Measurements from ENCODE around the gene FTO. TPM values are rescaled to one million over a fixed set of nuclear protein-coding genes. Genes with fewer than 3 reads are reported as not detected.

Gene FTO
- total and polyA plus RNA-seq, 2 of the 8 experiments (the other 6 are each of a cell fraction or from before 2014, with no cell fraction given): 34.5 to 59.8 TPM

DNA sequence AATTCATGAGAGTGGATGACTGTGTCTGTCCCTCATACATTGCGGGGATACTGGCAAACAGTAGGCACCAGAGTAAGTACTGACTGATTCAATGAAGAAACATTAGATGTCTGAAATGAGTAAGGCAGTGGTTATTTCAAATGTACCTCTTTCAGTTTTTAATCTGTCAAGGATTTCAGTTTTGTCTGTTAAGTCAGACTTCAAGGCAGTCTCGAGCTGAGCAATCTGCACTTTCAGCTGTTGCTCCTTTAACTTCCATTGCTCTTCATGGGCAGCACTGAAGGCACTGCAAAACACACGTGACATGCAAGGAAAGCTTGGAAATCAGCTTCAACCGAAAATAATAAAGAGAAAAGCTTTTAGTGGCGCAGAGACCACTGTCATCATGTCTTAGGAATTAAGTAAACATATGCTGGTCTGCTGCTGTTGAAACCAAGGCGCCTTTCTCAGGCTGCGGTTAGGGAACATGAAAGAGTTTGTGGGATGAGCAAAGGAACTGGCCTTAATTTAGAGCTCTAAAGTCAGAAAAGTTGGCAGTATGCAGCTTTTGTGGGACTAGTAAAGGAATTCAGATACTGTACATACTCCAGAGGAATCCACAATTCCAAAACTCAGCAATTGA, 39.1 kb upstream of the FTO start:
- Histone ChIP-seq H3K27me3 (replicated peaks in 1 of 4; ENCODE audit: control insufficient read depth in 3 of 4, extremely low read depth in 1 of 4, insufficient read depth in 3 of 4, low read length in 3 of 4) (no peaks in the 10 kb centered on the region), H3K27ac (ENCODE audit: low read depth, low read length) (no peak overlapping the region), H2BK5ac (ENCODE audit: low read depth, low read length) (no peak overlapping the region), H3K23ac (ENCODE audit: insufficient read length) (no peak overlapping the region), H2AK5ac (ENCODE audit: low read depth, low read length) (no peak overlapping the region), H4K8ac (ENCODE audit: extremely low read depth, insufficient read depth, low read length) (no peak overlapping the region), H4K5ac (ENCODE audit: insufficient read length, low read depth, low read length) (no peak overlapping the region), H2BK15ac (ENCODE audit: low read length) (no peak overlapping the region), H3K4me1 (replicated peaks in 1 of 4; ENCODE audit: control insufficient read depth in 3 of 4, insufficient read depth in 4 of 4, low read length in 3 of 4) (no peaks in the 10 kb centered on the region; a peak in 1 of 7 replicates), H3K14ac (ENCODE audit: insufficient read length) (no peak overlapping the region), H3K9me3 (ENCODE audit: insufficient read depth in 2 of 2, low read depth in 1 of 2, low read length in 1 of 2) (no peaks in the 10 kb centered on the region), H2AFZ (ENCODE audit: low read length) (no peak overlapping the region), H2BK20ac (ENCODE audit: low read length) (no peak overlapping the region), H3K79me2 (ENCODE audit: control insufficient read depth in 1 of 2, insufficient read depth in 2 of 2, low read length in 2 of 2) (no peaks in the 10 kb centered on the region), H4K91ac (replicated peaks; ENCODE audit: insufficient read length, low read length) (no peak overlapping the region), H3K23me2 (ENCODE audit: low read depth, low read length) (no peaks in the 10 kb centered on the region), H3K56ac (replicated peaks; ENCODE audit: insufficient read length, low read depth, low read length) (no peak overlapping the region), H4K20me1 (replicated peaks in 1 of 2; ENCODE audit: control insufficient read depth in 1 of 2, insufficient read depth in 2 of 2, low read length in 2 of 2) (no peaks in the 10 kb centered on the region), H3K4me2 (ENCODE audit: insufficient read depth in 1 of 2, low read depth in 2 of 2, low read length in 2 of 2) (no peak overlapping the region), H3K79me1 (ENCODE audit: low read depth, low read length) (no peaks in the 10 kb centered on the region), H2BK120ac (replicated peaks; ENCODE audit: low read depth, low read length) (no peak overlapping the region), H3K4ac (replicated peaks; ENCODE audit: insufficient read length, low read depth, low read length) (no peak overlapping the region), H2BK12ac (ENCODE audit: low read depth, low read length) (no peak overlapping the region), H3K4me3 (ENCODE audit: extremely low read depth in 1 of 4, insufficient read depth in 2 of 4, low read depth in 3 of 4, low read length in 4 of 4) (no peak overlapping the region), H3K18ac (ENCODE audit: extremely low read depth, low read length) (no peak overlapping the region), H3K36me3 (ENCODE audit: control insufficient read depth in 2 of 4, insufficient read depth in 4 of 4, low read length in 3 of 4) (no peaks in the 10 kb centered on the region), H3K9ac (replicated peaks in 1 of 4; ENCODE audit: extremely low read depth in 1 of 4, low read depth in 3 of 4, low read length in 3 of 4) (no peak overlapping the region)
- WGBS, 2 experiments (ENCODE audit: extremely low coverage in 1 of 2, insufficient coverage in 1 of 2, insufficient read length in 1 of 2, insufficient replicate concordance in 2 of 2, low coverage in 1 of 2, low lambda C conversion rate in 2 of 2, missing lambda C conversion rate in 1 of 2): 75% methylated on average over 7 of the region's 7 CpGs; no CpG with 5 or more reads in 1 of the 2 experiments
- POLR2A ChIA-PET (ENCODE audit: partially characterized antibody): interaction anchor here (1.1 kb wide), 1 partner anchor 11 kb away, joined by 3 read pairs; no protein-coding TSS in a partner anchor
- CTCF ChIA-PET (ENCODE audit: partially characterized antibody): no interaction called here
- FAIRE-seq (no peak), DNase-seq (ENCODE audit: low read depth in 1 of 2, low spot score in 2 of 2) (no peak)
- no peak for TF ChIP-seq BCL11A (IDR thresholded peaks at IDR 0.05; ENCODE audit: low read depth in 2 of 2, low read length in 2 of 2)
- TF ChIP-seq EP300 (IDR thresholded peaks at IDR 0.05; ENCODE audit: borderline replicate concordance in 1 of 2, low read depth in 2 of 2, low read length in 2 of 2): no peak
- TF ChIP-seq HDAC2 (IDR thresholded peaks at IDR 0.05; ENCODE audit: borderline replicate concordance in 1 of 2, low read depth in 2 of 2, low read length in 2 of 2): no peak

Data from H1 (cell line).